Ovary (tissue), 3 donors: ENCODE measurements around the gene CIDEC.

Experiments used
- CTCF ChIP-seq, 3 donors: fragments of 450-650 bp in 2 of 3; fragments of 200-600 bp in 1 of 3; IDR thresholded peaks; one replicate each; pipeline versions ENCODE4 v1.5.1 to v1.8.0; 2016 to 2022; ENCODE audit warnings: antibody characterized with exemption in 3 of 3, mild to moderate bottlenecking in 1 of 3
- POLR2A ChIP-seq: fragments of 450-650 bp; IDR thresholded peaks from one replicate; pipeline ENCODE4 v1.6.1; 2017; ENCODE audit warnings: antibody characterized with exemption, mild to moderate bottlenecking, moderate library complexity
- donor health status: DM: no; HTN: no; CAD: no.

- no peak for TF ChIP-seq POLR2A
- no peak for TF ChIP-seq CTCF (IDR thresholded peaks at IDR 0.05)
Measured at GRCh38 chr3:9852528-9852927, 27.5 kb downstream of the CIDEC start.
